22Rv1 (cell line): ENCODE measurements around the gene CHMP4A.

Experiments
- H3K27ac ChIP-seq: fragments of 450-650 bp; 2 replicates; pipeline ENCODE4 v1.5.1; 2017
- CTCF ChIP-seq: fragments of 450-650 bp; IDR thresholded peaks from 2 replicates; pipeline ENCODE4 v1.5.1; 2017; ENCODE audit warnings: mild to moderate bottlenecking
- ZFX ChIP-seq: fragments of 450-650 bp; IDR thresholded peaks from 2 replicates; pipeline ENCODE4 v1.6.1; 2017; ENCODE audit warnings: antibody characterized with exemption, borderline replicate concordance

Gene CHMP4A

GRCh38 chr14:24243336-24243836 is 30.1 kb upstream of the CHMP4A start:
- no peak for TF ChIP-seq CTCF
- no peak for TF ChIP-seq ZFX
- H3K27ac ChIP-seq, result peak overlapping the region; percentile 97

- peak overlapping the region; percentile 97 for H3K27ac ChIP-seq
- TF ChIP-seq CTCF (no peak), ZFX (no peak)
Measured at GRCh38 chr14:24241829-24242443, 28.6 kb upstream of the CHMP4A start.

GRCh38 chr14:24240110-24240918 is 27.0 kb upstream of the CHMP4A start:
- H3K27ac ChIP-seq, result no peak overlapping the region
- no peak for TF ChIP-seq ZFX
- no peak for TF ChIP-seq CTCF

- peak overlapping the region; percentile 17; the same call in 1 of the 2 replicates for H3K27ac ChIP-seq
- no peak for TF ChIP-seq ZFX
- no peak for TF ChIP-seq CTCF
Measured at GRCh38 chr14:24238527-24239037, 25.3 kb upstream of the CHMP4A start.

GRCh38 chr14:24238123-24238522 is 24.8 kb upstream of the CHMP4A start:
- H3K27ac ChIP-seq, result no peak overlapping the region
- TF ChIP-seq ZFX (no peak), CTCF (no peak)

GRCh38 chr14:24237463-24237955 is 24.2 kb upstream of the CHMP4A start:
- no peak for TF ChIP-seq ZFX
- TF ChIP-seq CTCF, result no peak
- no peak overlapping the region for H3K27ac ChIP-seq
